Astrocyte (in vitro differentiated cells and primary cell): Measurements from ENCODE around the gene FANCE.

ENCODE experiments used
- EZH2 ChIP-seq: IDR thresholded peaks from 2 replicates; pipeline ENCODE4 v1.6.1; 2012; ENCODE audit warnings: mild to moderate bottlenecking, low read length, inconsistent platforms; ENCODE audit not compliant: insufficient read depth
- TF ChIP-seq, protein P1 (sequence below): IDR thresholded peaks from 2 replicates; pipeline ENCODE4 v1.5.1; 2011; ENCODE audit warnings: low read depth, mild to moderate bottlenecking, inconsistent platforms, low read length, moderate library complexity; ENCODE audit not compliant: insufficient read depth

DNA sequence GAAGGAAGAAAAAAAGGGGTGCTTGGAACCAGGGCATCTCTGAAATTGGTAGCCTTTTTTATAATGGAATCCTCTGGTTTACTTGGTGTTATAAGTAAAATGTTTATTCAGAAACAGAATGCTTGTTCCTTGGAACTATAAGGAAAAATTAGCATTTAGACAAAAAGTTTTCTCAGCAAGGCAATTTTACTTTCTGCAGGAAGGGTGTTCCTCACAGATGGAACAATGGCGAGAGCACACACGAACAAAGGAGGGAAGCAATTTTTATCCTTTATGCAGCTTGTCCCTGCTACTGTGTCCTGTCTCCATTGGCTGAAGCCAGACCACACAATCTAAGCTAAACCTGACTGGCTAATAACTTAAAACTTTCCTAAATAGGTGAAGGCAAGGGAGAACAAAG lies 22.7 kb upstream of the FANCE start:
- TF ChIP-seq EZH2 = no peak
- TF ChIP-seq, protein P1, sequence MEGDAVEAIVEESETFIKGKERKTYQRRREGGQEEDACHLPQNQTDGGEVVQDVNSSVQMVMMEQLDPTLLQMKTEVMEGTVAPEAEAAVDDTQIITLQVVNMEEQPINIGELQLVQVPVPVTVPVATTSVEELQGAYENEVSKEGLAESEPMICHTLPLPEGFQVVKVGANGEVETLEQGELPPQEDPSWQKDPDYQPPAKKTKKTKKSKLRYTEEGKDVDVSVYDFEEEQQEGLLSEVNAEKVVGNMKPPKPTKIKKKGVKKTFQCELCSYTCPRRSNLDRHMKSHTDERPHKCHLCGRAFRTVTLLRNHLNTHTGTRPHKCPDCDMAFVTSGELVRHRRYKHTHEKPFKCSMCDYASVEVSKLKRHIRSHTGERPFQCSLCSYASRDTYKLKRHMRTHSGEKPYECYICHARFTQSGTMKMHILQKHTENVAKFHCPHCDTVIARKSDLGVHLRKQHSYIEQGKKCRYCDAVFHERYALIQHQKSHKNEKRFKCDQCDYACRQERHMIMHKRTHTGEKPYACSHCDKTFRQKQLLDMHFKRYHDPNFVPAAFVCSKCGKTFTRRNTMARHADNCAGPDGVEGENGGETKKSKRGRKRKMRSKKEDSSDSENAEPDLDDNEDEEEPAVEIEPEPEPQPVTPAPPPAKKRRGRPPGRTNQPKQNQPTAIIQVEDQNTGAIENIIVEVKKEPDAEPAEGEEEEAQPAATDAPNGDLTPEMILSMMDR = no peak
